ENCODE data around the gene PRKCH. TPM values are rescaled to one million over a fixed set of nuclear protein-coding genes. Genes with fewer than 3 reads are reported as not detected.

The PRKCH gene
- total RNA-seq, 5 donors from 2014 or later (not counting 1 experiment from before 2014, with no cell fraction given): 267 to 436 (median 326) TPM

DNA sequence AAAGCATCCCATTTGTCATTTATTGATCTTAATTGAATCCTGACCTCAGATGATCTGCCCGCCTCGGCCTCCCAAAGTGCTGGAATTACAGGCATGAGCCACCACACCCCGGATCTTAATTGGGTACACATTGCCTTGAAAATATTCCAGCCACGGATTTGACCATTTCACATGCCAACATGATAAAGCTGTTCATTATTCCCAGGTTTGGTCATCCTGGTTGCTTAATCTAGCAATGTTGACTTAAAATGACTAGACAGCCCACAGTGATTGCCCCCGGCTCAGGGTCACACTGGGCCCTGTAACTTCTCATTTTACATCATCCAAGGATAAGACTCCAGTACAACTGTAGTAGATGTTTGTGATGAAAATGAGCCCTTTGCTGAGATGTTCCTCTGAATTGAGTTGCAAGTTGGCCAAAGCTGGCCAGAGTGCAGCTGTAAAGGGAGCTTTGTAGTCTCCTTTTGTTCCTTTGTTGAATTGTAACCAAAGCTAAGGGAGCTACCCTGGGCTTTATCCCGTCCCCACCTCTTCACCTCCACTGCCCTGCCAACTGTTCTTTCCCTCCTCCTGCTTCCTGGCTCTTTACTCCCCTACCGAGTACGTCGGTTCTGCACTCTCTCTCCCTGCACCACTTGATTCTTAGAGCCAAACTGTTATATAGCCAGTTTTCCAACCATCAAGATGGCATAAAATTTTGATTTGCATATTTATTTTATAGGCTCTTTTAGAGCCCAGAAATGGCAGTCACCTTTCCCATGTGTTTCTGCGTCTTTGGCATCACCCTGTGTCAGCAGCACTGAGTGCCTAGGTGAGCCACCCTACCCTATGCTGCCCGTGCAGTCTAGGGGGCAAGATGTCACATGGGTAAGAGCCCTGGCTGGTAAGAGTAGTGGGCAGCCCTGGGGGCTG lies 232.6 kb downstream of the PRKCH start:
- WGBS (ENCODE audit: insufficient coverage): 94% methylated on average over 9 of the region's 11 CpGs
- no peaks in the 10 kb centered on the region for H3K27me3 Mint-ChIP-seq
- peaks cover 35% of the 10 kb centered on the region for H3K36me3 Mint-ChIP-seq
- H3K9me3 Mint-ChIP-seq: no peaks in the 10 kb centered on the region
- no peaks in the 10 kb centered on the region for H3K9me3 ChIP-seq
- POLR2A ChIA-PET: interaction anchor here in 1 of 2 donors (0.6 kb wide), 1 partner anchor 150 kb away, joined by 5 read pairs; no protein-coding TSS in a partner anchor
- H3K4me1 Mint-ChIP-seq: peaks cover 54 to 60% (median 58%) of the 10 kb centered on the region in 3 donors
- CTCF ChIA-PET: interaction anchor here in 1 of 2 donors (0.6 kb wide), 1 partner anchor 41 kb away, joined by 4 read pairs; no protein-coding TSS in a partner anchor
- no peak for ATAC-seq (replicated peaks in 1 of 4)
- H3K36me3 ChIP-seq (ENCODE audit: control insufficient read depth in 2 of 2, extremely low read depth in 1 of 2, insufficient read depth in 1 of 2, low read length in 1 of 2): peaks cover 5 to 32% of the 10 kb centered on the region in 2 donors
- no peaks in the 10 kb centered on the region for H3K27me3 ChIP-seq (replicated peaks in 1 of 2; ENCODE audit: control insufficient read depth in 2 of 2, extremely low read depth in 1 of 2, insufficient read depth in 2 of 2, low read length in 1 of 2)
- DNase-seq: no peak
- H3K27ac ChIP-seq (ENCODE audit: low read length): no peak overlapping the region
- peak overlapping the region; percentile 83 to 89 for H3K27ac Mint-ChIP-seq
- no peak overlapping the region for H3K4me3 ChIP-seq (ENCODE audit: control insufficient read depth in 1 of 2, extremely low read depth in 1 of 2, low read length in 1 of 2)
- H3K4me1 ChIP-seq (ENCODE audit: control insufficient read depth in 1 of 2, extremely low read depth in 1 of 2, insufficient read depth in 2 of 2, low read length in 2 of 2): peaks cover 0 to 12% of the 10 kb centered on the region in 2 experiments
- H3K4me3 Mint-ChIP-seq: no peak overlapping the region

- ATAC-seq (replicated peaks in 1 of 4) (no peak), DNase-seq (no peak)
- ChIA-PET POLR2A (no interaction called here), CTCF (no interaction called here)
- no peaks in the 10 kb centered on the region for H3K9me3 ChIP-seq
- 100% methylated on average over 1 of the region's 6 CpGs for WGBS (ENCODE audit: insufficient coverage)
- H3K27ac ChIP-seq (ENCODE audit: low read length): no peak overlapping the region
- no peak overlapping the region for H3K4me3 Mint-ChIP-seq
- no peaks in the 10 kb centered on the region for H3K9me3 Mint-ChIP-seq
- H3K27me3 Mint-ChIP-seq: no peaks in the 10 kb centered on the region
- no peak overlapping the region for H3K4me3 ChIP-seq (ENCODE audit: control insufficient read depth in 1 of 2, extremely low read depth in 1 of 2, low read length in 1 of 2)
- H3K27ac Mint-ChIP-seq: peak overlapping the region; percentile 67 to 83
- peaks cover 23% of the 10 kb centered on the region for H3K36me3 Mint-ChIP-seq
- no peaks in the 10 kb centered on the region for H3K27me3 ChIP-seq (replicated peaks in 1 of 2; ENCODE audit: control insufficient read depth in 2 of 2, extremely low read depth in 1 of 2, insufficient read depth in 2 of 2, low read length in 1 of 2)
- H3K36me3 ChIP-seq (ENCODE audit: control insufficient read depth in 2 of 2, extremely low read depth in 1 of 2, insufficient read depth in 1 of 2, low read length in 1 of 2): peaks cover 2 to 20% of the 10 kb centered on the region in 2 donors
- peaks cover 0 to 12% of the 10 kb centered on the region in 2 experiments for H3K4me1 ChIP-seq (ENCODE audit: control insufficient read depth in 1 of 2, extremely low read depth in 1 of 2, insufficient read depth in 2 of 2, low read length in 2 of 2)
- H3K4me1 Mint-ChIP-seq: peaks cover 48 to 52% (median 50%) of the 10 kb centered on the region in 3 donors
These were observed 233.9 kb downstream of the PRKCH start for GRCh38 chr14:61555056-61555838.

- no peaks in the 10 kb centered on the region for H3K27me3 ChIP-seq (replicated peaks in 1 of 2; ENCODE audit: control insufficient read depth in 2 of 2, extremely low read depth in 1 of 2, insufficient read depth in 2 of 2, low read length in 1 of 2)
- Mint-ChIP-seq H3K4me3 (no peak overlapping the region), H3K4me1 (peaks cover 37 to 40% (median 39%) of the 10 kb centered on the region in 3 donors), H3K9me3 (no peaks in the 10 kb centered on the region), H3K27ac (peak overlapping the region in 1 of 2 donors; percentile 67), H3K36me3 (peaks cover 11% of the 10 kb centered on the region), H3K27me3 (no peaks in the 10 kb centered on the region)
- WGBS (ENCODE audit: insufficient coverage): 100% methylated on average over 1 of the region's 4 CpGs
- H3K4me1 ChIP-seq (ENCODE audit: control insufficient read depth in 1 of 2, extremely low read depth in 1 of 2, insufficient read depth in 2 of 2, low read length in 2 of 2): peaks cover 0 to 12% of the 10 kb centered on the region in 2 experiments
- H3K4me3 ChIP-seq (ENCODE audit: control insufficient read depth in 1 of 2, extremely low read depth in 1 of 2, low read length in 1 of 2): no peak overlapping the region
- ATAC-seq (replicated peaks in 1 of 4): no peak
- POLR2A ChIA-PET: interaction anchor here in 1 of 2 donors (1.1 kb wide), 1 partner anchor 53 kb away, joined by 3 read pairs; no protein-coding TSS in a partner anchor
- CTCF ChIA-PET: interaction anchor here in 1 of 2 donors (1.3 kb wide), 1 partner anchor 96 kb away, joined by 3 read pairs; no protein-coding TSS in a partner anchor
- no peaks in the 10 kb centered on the region for H3K9me3 ChIP-seq
- peaks cover 2 to 8% of the 10 kb centered on the region in 2 donors for H3K36me3 ChIP-seq (ENCODE audit: control insufficient read depth in 2 of 2, extremely low read depth in 1 of 2, insufficient read depth in 1 of 2, low read length in 1 of 2)
- H3K27ac ChIP-seq (ENCODE audit: low read length): no peak overlapping the region
- DNase-seq: no peak
These were observed 235.1 kb downstream of the PRKCH start for GRCh38 chr14:61556455-61556854.

- H3K4me1 ChIP-seq (ENCODE audit: control insufficient read depth in 1 of 2, extremely low read depth in 1 of 2, insufficient read depth in 2 of 2, low read length in 2 of 2): peaks cover 0 to 10% of the 10 kb centered on the region in 2 experiments
- ATAC-seq (replicated peaks in 1 of 4) (no peak), DNase-seq (no peak)
- no peaks in the 10 kb centered on the region for H3K27me3 ChIP-seq (replicated peaks in 1 of 2; ENCODE audit: control insufficient read depth in 2 of 2, extremely low read depth in 1 of 2, insufficient read depth in 2 of 2, low read length in 1 of 2)
- WGBS (ENCODE audit: insufficient coverage): no CpG with 5 or more reads among the region's 2 CpGs
- H3K36me3 Mint-ChIP-seq: peaks cover 3% of the 10 kb centered on the region
- POLR2A ChIA-PET: interaction anchor here in 1 of 2 donors (0.6 to 1.1 kb wide), 3 partner anchors 24 to 258 kb away, joined by 3 to 6 read pairs (median 3); no protein-coding TSS in a partner anchor
- no peak overlapping the region for H3K4me3 Mint-ChIP-seq
- no peaks in the 10 kb centered on the region for H3K9me3 ChIP-seq
- CTCF ChIA-PET: interaction anchor here in 1 of 2 donors (1.3 kb wide), 1 partner anchor 97 kb away, joined by 3 read pairs; no protein-coding TSS in a partner anchor
- H3K36me3 ChIP-seq (ENCODE audit: control insufficient read depth in 2 of 2, extremely low read depth in 1 of 2, insufficient read depth in 1 of 2, low read length in 1 of 2): peaks cover under 1 to 2% of the 10 kb centered on the region in 2 donors
- no peak overlapping the region for H3K27ac ChIP-seq (ENCODE audit: low read length)
- H3K27me3 Mint-ChIP-seq: no peaks in the 10 kb centered on the region
- peaks cover 32 to 36% (median 36%) of the 10 kb centered on the region in 3 donors for H3K4me1 Mint-ChIP-seq
- no peak overlapping the region for H3K4me3 ChIP-seq (ENCODE audit: control insufficient read depth in 1 of 2, extremely low read depth in 1 of 2, low read length in 1 of 2)
- H3K9me3 Mint-ChIP-seq: no peaks in the 10 kb centered on the region
- H3K27ac Mint-ChIP-seq: peak overlapping the region in 1 of 2 donors; percentile 11
These were observed 235.9 kb downstream of the PRKCH start for GRCh38 chr14:61557262-61557661.

DNA sequence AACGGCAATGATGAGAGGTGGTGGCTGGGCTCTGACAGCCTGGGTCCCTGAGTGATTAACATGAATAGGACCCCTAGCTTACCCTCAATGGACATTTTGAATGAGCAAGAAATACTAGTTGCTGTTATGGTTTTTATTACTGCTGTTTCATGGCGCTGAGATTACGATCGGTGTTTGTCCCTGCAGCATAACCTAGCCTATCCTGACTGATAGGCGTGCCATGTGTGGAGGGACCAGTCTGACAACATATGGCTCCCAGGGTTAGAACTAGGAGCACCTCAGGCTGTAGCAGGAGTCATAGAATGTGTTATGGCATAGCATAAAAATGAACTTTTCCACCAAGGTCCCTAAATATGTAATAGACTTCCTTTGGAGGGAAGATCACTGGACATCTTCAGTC lies 236.5 kb downstream of the PRKCH start:
- ChIA-PET CTCF (interaction anchor here in 1 of 2 donors (1.3 kb wide), 1 partner anchor 97 kb away, joined by 3 read pairs; no protein-coding TSS in a partner anchor), POLR2A (interaction anchor here in 1 of 2 donors (0.6 to 1.1 kb wide), 2 partner anchors 51 to 159 kb away, joined by 3 read pairs; no protein-coding TSS in a partner anchor)
- no peak overlapping the region for H3K27ac Mint-ChIP-seq
- H3K4me1 Mint-ChIP-seq: peaks cover 28 to 36% (median 36%) of the 10 kb centered on the region in 3 donors
- H3K4me3 Mint-ChIP-seq: no peak overlapping the region
- H3K4me3 ChIP-seq (ENCODE audit: control insufficient read depth in 1 of 2, extremely low read depth in 1 of 2, low read length in 1 of 2): no peak overlapping the region
- H3K27me3 ChIP-seq (replicated peaks in 1 of 2; ENCODE audit: control insufficient read depth in 2 of 2, extremely low read depth in 1 of 2, insufficient read depth in 2 of 2, low read length in 1 of 2): no peaks in the 10 kb centered on the region
- WGBS (ENCODE audit: insufficient coverage): 100% methylated on average over 4 of the region's 5 CpGs
- DNase-seq (no peak), ATAC-seq (replicated peaks in 1 of 4) (no peak)
- H3K27me3 Mint-ChIP-seq: no peaks in the 10 kb centered on the region
- H3K36me3 Mint-ChIP-seq: peaks cover 3% of the 10 kb centered on the region
- H3K36me3 ChIP-seq (ENCODE audit: control insufficient read depth in 2 of 2, extremely low read depth in 1 of 2, insufficient read depth in 1 of 2, low read length in 1 of 2): peaks cover 0 to 2% of the 10 kb centered on the region in 2 donors
- peaks cover 0 to 8% of the 10 kb centered on the region in 2 experiments for H3K4me1 ChIP-seq (ENCODE audit: control insufficient read depth in 1 of 2, extremely low read depth in 1 of 2, insufficient read depth in 2 of 2, low read length in 2 of 2)
- no peak overlapping the region for H3K27ac ChIP-seq (ENCODE audit: low read length)
- no peaks in the 10 kb centered on the region for H3K9me3 Mint-ChIP-seq
- H3K9me3 ChIP-seq: no peaks in the 10 kb centered on the region

Measured in T-cell (primary cell).